HG02870 (cell line): ENCODE data around the gene ZNF624.
"Not testable (repeated sequence)": the region's sequence is repeated elsewhere in the genome, so short reads cannot be mapped to it uniquely, and the experiment has no call there.

Source experiments
- ATAC-seq: cut with Tn5 transposase; IDR thresholded peaks from one replicate; pipeline ENCODE4 v1.9.1; 2021; ENCODE audit warnings: mild to moderate bottlenecking, moderate library complexity; ENCODE audit not compliant: unreplicated experiment

The ZNF624 gene

GRCh38 chr17:16653367-16654041, at the start of gene ZNF624:
ZNF624 (minus strand) TSS chr17:16653850.
- ATAC-seq = peak; percentile 85

GRCh38 chr17:16697603-16698002, 44.0 kb upstream of the ZNF624 start:
- not testable (repeated sequence) for ATAC-seq

GRCh38 chr17:16690447-16690846, 36.8 kb upstream of the ZNF624 start:
- ATAC-seq = not testable (repeated sequence)

- ATAC-seq = not testable (repeated sequence)
Observed at GRCh38 chr17:16689731-16690281, 36.2 kb upstream of the ZNF624 start, which contains the start of gene CCDC144A. CCDC144A (plus strand) TSS chr17:16690241; CDS start chr17:16690401, 160 bp downstream.

GRCh38 chr17:16687151-16687550, 33.5 kb upstream of the ZNF624 start:
- ATAC-seq = not testable (repeated sequence)

GRCh38 chr17:16686019-16686418, 32.4 kb upstream of the ZNF624 start:
- not testable (repeated sequence) for ATAC-seq

GRCh38 chr17:16683290-16684138, 29.9 kb upstream of the ZNF624 start:
- ATAC-seq = not testable (repeated sequence)

GRCh38 chr17:16676676-16677268, 23.1 kb upstream of the ZNF624 start:
- no peak for ATAC-seq

- ATAC-seq = not testable (repeated sequence)
Observed at GRCh38 chr17:16666907-16667636, 13.4 kb upstream of the ZNF624 start.

- ATAC-seq = not testable (repeated sequence)
Observed at GRCh38 chr17:16666553-16666906, 12.9 kb upstream of the ZNF624 start.

- no peak for ATAC-seq
Observed at GRCh38 chr17:16662936-16663335, 9.3 kb upstream of the ZNF624 start.

- ATAC-seq = no peak
Observed at GRCh38 chr17:16661217-16661616, 7.6 kb upstream of the ZNF624 start.

GRCh38 chr17:16652847-16653366, 743 bp downstream of the ZNF624 start:
- no peak for ATAC-seq

- no peak for ATAC-seq
Observed at GRCh38 chr17:16652252-16652651, 1.4 kb downstream of the ZNF624 start.

- ATAC-seq = no peak
Observed at GRCh38 chr17:16649585-16649984, 4.1 kb downstream of the ZNF624 start.

- no peak for ATAC-seq
Observed at GRCh38 chr17:16639438-16639837, 14.2 kb downstream of the ZNF624 start.

- no peak for ATAC-seq
Observed at GRCh38 chr17:16623282-16623681, 30.4 kb downstream of the ZNF624 start.

- no peak for ATAC-seq
Observed at GRCh38 chr17:16622540-16623277, 30.9 kb downstream of the ZNF624 start.

- no peak for ATAC-seq
Observed at GRCh38 chr17:16617481-16618060, 36.1 kb downstream of the ZNF624 start.
